Type B pancreatic cell (in vitro differentiated cells): Measurements from ENCODE around the gene ADORA2B. TPM values are rescaled to one million over a fixed set of nuclear protein-coding genes. Genes with fewer than 3 reads are reported as not detected.

Experiments used
- DNase-seq: peaks from one replicate; pipeline ENCODE4 v3.0.0; 2021; ENCODE audit warnings: mixed read lengths; ENCODE audit not compliant: unreplicated experiment; ENCODE audit errors: extremely low spot score
- H3K27ac Mint-ChIP-seq: 2 replicates; pipeline ENCODE4 v1.8.0; 2021; ENCODE audit warnings: mild to moderate bottlenecking, mixed read lengths
- H3K27me3 Mint-ChIP-seq: 2 replicates; pipeline ENCODE4 v1.8.0; 2021; ENCODE audit warnings: mixed read lengths
- H3K36me3 Mint-ChIP-seq: 2 replicates; pipeline ENCODE4 v1.8.0; 2021; ENCODE audit warnings: mixed read lengths
- H3K4me1 Mint-ChIP-seq: one replicate; pipeline ENCODE4 v1.8.0; 2021; ENCODE audit warnings: mixed read lengths; ENCODE audit not compliant: unreplicated experiment
- H3K4me3 Mint-ChIP-seq: 2 replicates; pipeline ENCODE4 v1.8.0; 2021; ENCODE audit warnings: mild to moderate bottlenecking, mixed read lengths
- H3K9me3 Mint-ChIP-seq: 2 replicates; pipeline ENCODE4 v1.8.0; 2021; ENCODE audit warnings: mixed read lengths
- CTCF ChIP-seq: fragments of 200-600 bp; sonication (generic); conservative IDR thresholded peaks from 2 replicates; pipeline ENCODE4 v1.5.0; 2021; ENCODE audit warnings: antibody characterized with exemption, mild to moderate bottlenecking
- total RNA-seq: library from RNA; stranded (reverse); gene quantifications from 2 replicates; pipeline ENCODE4 v1.2.1, GENCODE V29; 2021; ENCODE audit warnings: low replicate concordance

ADORA2B gene
- total RNA-seq, 1 donor from 2014 or later: 4.0 TPM

- Mint-ChIP-seq H3K27ac (no peak overlapping the region), H3K36me3 (no peaks in the 10 kb centered on the region), H3K4me3 (no peak overlapping the region), H3K4me1 (no peaks in the 10 kb centered on the region), H3K9me3 (peaks cover 9% of the 10 kb centered on the region), H3K27me3 (peaks cover 4% of the 10 kb centered on the region)
- no peak for DNase-seq
- TF ChIP-seq CTCF: no peak
These were observed 22.3 kb upstream of the ADORA2B start for GRCh38 chr17:15922586-15922985.

GRCh38 chr17:15926039-15926740 lies 18.7 kb upstream of the ADORA2B start:
- Mint-ChIP-seq H3K9me3 (peaks cover 3% of the 10 kb centered on the region), H3K36me3 (no peaks in the 10 kb centered on the region), H3K4me3 (no peak overlapping the region), H3K4me1 (no peaks in the 10 kb centered on the region), H3K27me3 (peaks cover 22% of the 10 kb centered on the region), H3K27ac (peak overlapping the region; percentile 53)
- DNase-seq: no peak
- no peak for TF ChIP-seq CTCF

GRCh38 chr17:15928286-15928785 lies 16.6 kb upstream of the ADORA2B start:
- no peak for DNase-seq
- Mint-ChIP-seq H3K4me3 (no peak overlapping the region), H3K9me3 (no peaks in the 10 kb centered on the region), H3K36me3 (no peaks in the 10 kb centered on the region), H3K27ac (no peak overlapping the region), H3K4me1 (no peaks in the 10 kb centered on the region), H3K27me3 (peaks cover 22% of the 10 kb centered on the region)
- TF ChIP-seq CTCF: no peak

GRCh38 chr17:15929941-15930340 lies 15.0 kb upstream of the ADORA2B start:
- no peak overlapping the region for H3K27ac Mint-ChIP-seq
- H3K27me3 Mint-ChIP-seq: peaks cover 22% of the 10 kb centered on the region
- no peak overlapping the region for H3K4me3 Mint-ChIP-seq
- H3K9me3 Mint-ChIP-seq: no peaks in the 10 kb centered on the region
- H3K36me3 Mint-ChIP-seq: no peaks in the 10 kb centered on the region
- H3K4me1 Mint-ChIP-seq: no peaks in the 10 kb centered on the region
- no peak for DNase-seq
- no peak for TF ChIP-seq CTCF

GRCh38 chr17:15930426-15930825 lies 14.5 kb upstream of the ADORA2B start:
- H3K27ac Mint-ChIP-seq: no peak overlapping the region
- peaks cover 22% of the 10 kb centered on the region for H3K27me3 Mint-ChIP-seq
- no peak for TF ChIP-seq CTCF
- DNase-seq: no peak
- no peaks in the 10 kb centered on the region for H3K4me1 Mint-ChIP-seq
- no peaks in the 10 kb centered on the region for H3K9me3 Mint-ChIP-seq
- H3K4me3 Mint-ChIP-seq: no peak overlapping the region
- no peaks in the 10 kb centered on the region for H3K36me3 Mint-ChIP-seq
